Mesendoderm (in vitro differentiated cells): Measurements from ENCODE around the gene CLEC4F.

Experiments used
- DNase-seq: peaks from one replicate; pipeline ENCODE4 v3.0.0; 2013
- H2AK5ac ChIP-seq: 2 replicates; pipeline ENCODE4 v1.6.1; 2013; ENCODE audit warnings: low read length, inconsistent platforms
- H2BK120ac ChIP-seq: 2 replicates; pipeline ENCODE4 v1.6.1; 2013; ENCODE audit warnings: low read depth, mild to moderate bottlenecking, low read length, moderate library complexity, mixed read lengths
- H2BK15ac ChIP-seq: replicated peaks from 2 replicates; pipeline ENCODE4 v1.6.1; 2013; ENCODE audit warnings: low read depth, mild to moderate bottlenecking, moderate library complexity
- H2BK5ac ChIP-seq: 2 replicates; pipeline ENCODE4 v1.6.1; 2013; ENCODE audit warnings: low read length, inconsistent platforms
- H3K18ac ChIP-seq: 2 replicates; pipeline ENCODE4 v1.6.1; 2013; ENCODE audit warnings: mild to moderate bottlenecking, low read length, mixed read lengths
- H3K23ac ChIP-seq: one replicate; pipeline ENCODE4 v1.6.1; 2013; ENCODE audit warnings: low read length
- H3K27ac ChIP-seq: 2 replicates; pipeline ENCODE4 v1.5.1; 2013; ENCODE audit warnings: low read depth, mild to moderate bottlenecking, inconsistent platforms, low read length, moderate library complexity
- H3K27me3 ChIP-seq: 2 replicates; pipeline ENCODE4 v1.6.1; 2013; ENCODE audit warnings: low read length, control low read depth, mild to moderate bottlenecking, inconsistent platforms; ENCODE audit not compliant: insufficient read depth, poor library complexity
- H3K36me3 ChIP-seq: 2 replicates; pipeline ENCODE4 v1.6.1; 2013; ENCODE audit warnings: low read length, inconsistent platforms; ENCODE audit not compliant: control insufficient read depth, insufficient read depth
- H3K4ac ChIP-seq: one replicate; pipeline ENCODE4 v1.6.1; 2013; ENCODE audit warnings: low read depth, mild to moderate bottlenecking, low read length, moderate library complexity
- H3K4me1 ChIP-seq: 2 replicates; pipeline ENCODE4 v1.6.1; 2013; ENCODE audit warnings: low read depth, low read length, inconsistent platforms; ENCODE audit not compliant: control insufficient read depth
- H3K4me2 ChIP-seq: 2 replicates; pipeline ENCODE4 v1.6.1; 2013; ENCODE audit warnings: low read length
- H3K4me3 ChIP-seq: 2 replicates; pipeline ENCODE4 v1.5.1; 2013; ENCODE audit warnings: mild to moderate bottlenecking, low read length
- H3K56ac ChIP-seq: one replicate; pipeline ENCODE4 v1.6.1; 2013; ENCODE audit warnings: low read length
- H3K79me1 ChIP-seq: 2 replicates; pipeline ENCODE4 v1.6.1; 2013; ENCODE audit warnings: low read length, inconsistent platforms
- H3K79me2 ChIP-seq: 2 replicates; pipeline ENCODE4 v1.6.1; 2013; ENCODE audit warnings: mild to moderate bottlenecking, low read length; ENCODE audit not compliant: control insufficient read depth, insufficient read depth
- H3K9ac ChIP-seq: 2 replicates; pipeline ENCODE4 v1.6.1; 2013; ENCODE audit warnings: low read length, inconsistent platforms
- H4K5ac ChIP-seq: one replicate; pipeline ENCODE4 v1.6.1; 2013; ENCODE audit warnings: low read length
- H4K8ac ChIP-seq: one replicate; pipeline ENCODE4 v1.6.1; 2013; ENCODE audit warnings: low read depth, mild to moderate bottlenecking, control low read depth, low read length, moderate library complexity
- WGBS: extraction: QIAGEN DNeasy Blood & Tissue Kit; methylation state at CpG from one replicate; pipeline ENCODE4 v1.1.7; 2013; ENCODE audit warnings: low lambda C conversion rate, missing lambda C conversion rate; ENCODE audit not compliant: insufficient coverage; ENCODE audit errors: extremely low coverage; 5-methylcytosine and 5-hydroxymethylcytosine counted together

CLEC4F gene

DNA sequence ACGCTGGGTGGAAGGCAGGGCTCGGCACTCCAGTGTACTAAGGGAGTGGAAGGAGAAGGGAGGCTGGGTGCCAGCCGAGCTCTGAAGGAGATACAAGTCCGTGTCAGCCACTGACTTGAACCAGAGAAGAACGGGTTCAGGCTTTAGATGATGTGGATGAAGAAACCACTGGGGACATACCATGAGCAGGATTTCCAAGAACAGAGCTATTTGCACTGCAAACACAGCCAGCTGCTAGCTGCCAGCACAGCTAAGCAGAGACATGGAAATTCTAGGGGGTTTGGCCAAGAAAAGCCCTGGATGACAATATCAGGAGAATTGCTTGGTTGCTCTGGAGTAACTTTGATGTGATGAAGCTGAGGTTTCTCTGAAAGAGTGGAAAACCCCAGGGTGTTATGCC is 10.0 kb upstream of the CLEC4F start:
- Histone ChIP-seq H4K8ac (no peak overlapping the region), H2BK15ac (no peak overlapping the region), H3K9ac (no peak overlapping the region), H2BK5ac (no peak overlapping the region), H3K56ac (no peak overlapping the region), H2BK120ac (no peak overlapping the region), H3K4me1 (no peaks in the 10 kb centered on the region), H3K79me2 (no peaks in the 10 kb centered on the region), H3K18ac (no peak overlapping the region), H2AK5ac (no peak overlapping the region), H3K36me3 (no peaks in the 10 kb centered on the region), H3K4me3 (no peak overlapping the region), H3K27me3 (no peaks in the 10 kb centered on the region), H3K79me1 (no peaks in the 10 kb centered on the region), H3K4me2 (no peak overlapping the region), H4K5ac (no peak overlapping the region), H3K23ac (no peak overlapping the region), H3K4ac (no peak overlapping the region), H3K27ac (no peak overlapping the region)
- no CpG with 5 or more reads among the region's 5 CpGs for WGBS
- DNase-seq: no peak

GRCh38 chr2:70829916-70830315 is 9.5 kb upstream of the CLEC4F start:
- Histone ChIP-seq H3K4ac (no peak overlapping the region), H4K8ac (no peak overlapping the region), H2BK5ac (no peak overlapping the region), H3K56ac (no peak overlapping the region), H3K79me2 (no peaks in the 10 kb centered on the region), H3K4me1 (no peaks in the 10 kb centered on the region), H3K23ac (no peak overlapping the region), H4K5ac (no peak overlapping the region), H2BK120ac (no peak overlapping the region), H3K4me2 (no peak overlapping the region), H3K9ac (no peak overlapping the region), H2AK5ac (no peak overlapping the region), H3K4me3 (no peak overlapping the region), H2BK15ac (no peak overlapping the region), H3K27ac (no peak overlapping the region), H3K36me3 (no peaks in the 10 kb centered on the region), H3K18ac (no peak overlapping the region), H3K79me1 (no peaks in the 10 kb centered on the region), H3K27me3 (no peaks in the 10 kb centered on the region)
- WGBS: no CpG with 5 or more reads among the region's 1 CpG
- DNase-seq: no peak

DNA sequence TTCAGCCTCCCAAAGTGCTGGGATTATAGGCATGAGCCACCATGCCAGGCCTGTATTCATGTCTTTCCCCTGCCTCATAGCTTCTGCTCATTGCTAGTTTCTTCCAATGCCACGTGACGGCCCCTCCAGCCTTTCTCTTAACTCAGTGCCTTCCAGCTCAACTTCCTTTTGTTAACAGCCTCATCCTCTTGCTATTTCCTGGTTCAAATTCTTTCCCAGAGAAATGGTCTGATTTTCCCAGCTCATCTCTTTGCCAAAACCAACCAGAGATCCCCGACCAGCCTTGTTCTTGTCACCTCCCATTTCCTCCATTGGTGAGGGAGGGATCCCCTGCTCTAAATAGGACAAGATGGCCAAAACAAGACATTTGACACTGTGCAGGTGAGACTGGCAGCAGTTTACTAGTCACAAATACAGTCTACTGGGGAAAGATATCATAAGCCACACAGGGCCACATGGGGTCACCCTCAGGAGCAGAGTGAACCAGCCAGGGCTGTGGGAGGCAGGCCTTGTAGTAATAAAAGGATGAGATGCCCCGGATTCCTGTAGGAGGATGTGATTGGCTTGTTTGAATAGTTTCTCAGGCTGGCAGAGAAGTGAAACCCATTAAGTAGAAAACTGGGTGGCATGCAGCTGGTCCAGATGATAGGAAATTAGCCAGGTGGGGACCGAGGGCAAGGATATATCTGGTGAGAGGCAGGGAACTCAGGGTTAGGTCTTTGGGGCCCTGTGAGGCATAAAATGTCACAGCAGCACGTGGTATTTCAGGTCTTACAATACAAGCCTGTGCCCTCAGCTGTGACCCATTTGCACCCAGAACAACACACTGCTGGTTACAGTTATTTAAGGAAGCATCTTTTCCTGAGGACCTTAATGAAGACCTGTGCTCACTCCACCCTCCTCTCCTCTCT is 8.8 kb upstream of the CLEC4F start:
- Histone ChIP-seq H4K5ac (no peak overlapping the region), H2AK5ac (no peak overlapping the region), H3K4me1 (no peaks in the 10 kb centered on the region), H3K27ac (no peak overlapping the region), H4K8ac (no peak overlapping the region), H3K79me2 (no peaks in the 10 kb centered on the region), H3K4ac (no peak overlapping the region), H3K4me3 (no peak overlapping the region), H2BK15ac (no peak overlapping the region), H3K27me3 (no peaks in the 10 kb centered on the region), H3K79me1 (no peaks in the 10 kb centered on the region), H3K23ac (no peak overlapping the region), H3K56ac (no peak overlapping the region), H2BK5ac (no peak overlapping the region), H3K4me2 (no peak overlapping the region), H3K9ac (no peak overlapping the region), H2BK120ac (no peak overlapping the region), H3K18ac (no peak overlapping the region), H3K36me3 (no peaks in the 10 kb centered on the region)
- no CpG with 5 or more reads among the region's 6 CpGs for WGBS
- DNase-seq: no peak

- no peak for DNase-seq
- Histone ChIP-seq H3K27ac (no peak overlapping the region), H3K9ac (no peak overlapping the region), H4K8ac (no peak overlapping the region), H3K18ac (no peak overlapping the region), H2AK5ac (no peak overlapping the region), H3K4me3 (no peak overlapping the region), H2BK5ac (no peak overlapping the region), H3K4ac (no peak overlapping the region), H3K36me3 (no peaks in the 10 kb centered on the region), H2BK120ac (no peak overlapping the region), H3K79me1 (no peaks in the 10 kb centered on the region), H4K5ac (no peak overlapping the region), H3K23ac (no peak overlapping the region), H2BK15ac (no peak overlapping the region), H3K79me2 (no peaks in the 10 kb centered on the region), H3K4me1 (no peaks in the 10 kb centered on the region), H3K56ac (no peak overlapping the region), H3K27me3 (no peaks in the 10 kb centered on the region), H3K4me2 (no peak overlapping the region)
- WGBS: no CpG with 5 or more reads among the region's 5 CpGs
These were observed 7.7 kb upstream of the CLEC4F start for GRCh38 chr2:70828115-70828514.

DNA sequence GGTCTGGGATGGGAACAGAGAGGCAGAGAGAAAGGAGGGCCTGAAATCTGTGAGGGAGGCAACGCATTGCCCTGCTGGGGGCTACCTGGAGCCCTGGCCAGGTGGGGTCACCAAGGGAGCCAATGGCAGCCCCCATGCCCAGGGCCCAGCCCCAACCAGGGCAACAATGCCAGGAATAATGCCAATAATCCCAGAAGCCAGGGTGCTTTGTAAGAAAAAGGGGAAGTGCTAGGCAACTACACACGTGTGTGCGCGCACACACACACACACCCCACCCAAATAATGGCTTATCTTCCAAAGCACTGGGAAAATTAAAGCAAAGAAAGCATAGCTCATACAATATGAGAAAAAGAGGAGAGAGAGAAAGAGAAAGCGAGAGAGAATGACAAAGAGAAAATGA is 7.0 kb upstream of the CLEC4F start:
- no peak overlapping the region for H4K5ac ChIP-seq
- H2BK5ac ChIP-seq: no peak overlapping the region
- no peaks in the 10 kb centered on the region for H3K4me1 ChIP-seq
- no peak overlapping the region for H3K23ac ChIP-seq
- H4K8ac ChIP-seq: no peak overlapping the region
- H2AK5ac ChIP-seq: no peak overlapping the region
- no peak overlapping the region for H3K9ac ChIP-seq
- no peak overlapping the region for H3K4ac ChIP-seq
- no peaks in the 10 kb centered on the region for H3K79me2 ChIP-seq
- no peak overlapping the region for H3K27ac ChIP-seq
- H2BK15ac ChIP-seq: no peak overlapping the region
- no peak for DNase-seq
- WGBS: no CpG with 5 or more reads among the region's 5 CpGs
- no peaks in the 10 kb centered on the region for H3K36me3 ChIP-seq
- H3K18ac ChIP-seq: no peak overlapping the region
- H3K4me2 ChIP-seq: no peak overlapping the region
- H3K27me3 ChIP-seq: no peaks in the 10 kb centered on the region
- no peak overlapping the region for H3K4me3 ChIP-seq
- no peaks in the 10 kb centered on the region for H3K79me1 ChIP-seq
- H2BK120ac ChIP-seq: no peak overlapping the region
- H3K56ac ChIP-seq: no peak overlapping the region
